Astrocyte of the hippocampus (primary cell): ENCODE measurements around the gene COX14.
"Not testable (repeated sequence)": the region's sequence is repeated elsewhere in the genome, so short reads cannot be mapped to it uniquely, and the experiment has no call there.

Experiments
- DNase-seq: peaks from one replicate; pipeline ENCODE4 v3.0.0; 2011; ENCODE audit warnings: low read depth, low spot score

Gene COX14

DNA sequence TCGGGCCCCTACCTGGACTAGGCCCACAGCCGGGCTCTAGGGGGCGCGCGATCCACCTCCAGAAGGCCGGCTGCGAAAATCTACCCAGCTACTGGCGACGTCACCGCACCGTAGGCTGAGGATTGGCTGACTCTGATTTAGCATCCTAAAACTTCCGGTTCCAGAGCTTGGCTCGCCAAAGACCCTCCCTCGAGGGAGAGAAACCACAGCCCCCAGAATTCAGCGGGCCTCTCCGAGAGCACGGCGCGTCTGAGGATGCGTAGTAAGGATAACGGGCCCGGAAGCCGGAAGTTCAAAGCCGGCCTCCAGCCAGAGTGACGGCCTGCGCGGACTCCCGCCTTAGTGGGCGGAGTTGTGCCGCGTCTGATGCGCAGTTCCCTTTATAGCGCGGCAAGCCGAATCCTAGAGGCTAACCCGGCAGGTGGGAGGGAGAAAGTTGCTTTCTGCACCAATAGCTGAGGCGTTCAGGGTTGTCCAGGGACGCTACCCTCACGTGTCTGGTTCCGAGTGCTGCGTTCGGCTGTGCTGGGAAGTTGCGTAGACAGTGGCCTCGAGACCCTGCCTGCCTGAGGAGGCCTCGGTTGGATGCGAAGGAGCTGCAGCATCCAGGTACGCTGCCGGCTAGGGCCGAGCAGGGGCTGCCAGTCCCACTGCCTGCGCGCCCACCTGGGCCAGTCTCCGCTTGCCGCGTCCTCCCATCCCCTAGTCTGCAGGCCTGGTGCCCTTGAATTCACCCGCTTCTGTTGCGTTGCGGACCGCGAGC lies at the start of gene COX14:
Gene COX14, plus strand, starts transcription at position 544 of the 763 bp plus-strand sequence. CDS start 7,808 bp downstream, outside the sequence.
- peak; percentile 100 for DNase-seq

DNA sequence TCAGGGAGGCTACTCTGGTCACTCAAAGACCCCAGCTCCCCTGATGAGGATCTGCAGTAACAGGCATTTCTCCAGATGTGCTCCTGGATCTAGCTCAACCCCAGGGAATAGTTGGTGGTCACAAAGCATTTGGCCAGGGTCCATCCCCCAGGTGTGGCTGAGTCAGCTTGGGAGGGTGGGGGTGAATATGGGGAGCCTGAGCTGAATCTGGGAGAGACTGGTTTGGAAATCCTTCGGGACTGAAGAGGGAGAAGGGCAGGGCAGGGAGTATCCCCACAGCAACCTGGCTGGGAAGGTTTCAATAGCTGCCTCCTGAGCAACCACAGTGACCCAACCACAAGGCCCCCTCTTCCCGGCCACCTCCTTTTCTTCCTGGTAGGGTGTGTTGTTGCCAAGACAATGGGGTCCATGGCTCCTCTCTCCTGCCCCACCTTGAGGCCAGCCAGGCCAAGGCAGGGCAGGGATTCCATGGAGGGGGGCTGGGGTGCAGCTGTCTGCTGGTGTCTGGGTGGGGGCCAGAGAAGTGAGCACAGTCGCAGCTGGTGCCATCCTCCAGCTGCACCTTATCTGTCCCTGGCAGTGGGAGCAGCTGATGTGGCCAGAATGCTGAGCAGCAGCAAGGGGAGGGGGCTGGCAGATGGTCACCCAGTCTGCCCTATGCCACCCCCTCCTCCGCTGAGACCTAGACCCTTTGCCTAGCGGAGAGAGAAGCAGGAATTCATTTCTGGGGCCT lies 49.1 kb upstream of the COX14 start:
- DNase-seq: no peak

DNA sequence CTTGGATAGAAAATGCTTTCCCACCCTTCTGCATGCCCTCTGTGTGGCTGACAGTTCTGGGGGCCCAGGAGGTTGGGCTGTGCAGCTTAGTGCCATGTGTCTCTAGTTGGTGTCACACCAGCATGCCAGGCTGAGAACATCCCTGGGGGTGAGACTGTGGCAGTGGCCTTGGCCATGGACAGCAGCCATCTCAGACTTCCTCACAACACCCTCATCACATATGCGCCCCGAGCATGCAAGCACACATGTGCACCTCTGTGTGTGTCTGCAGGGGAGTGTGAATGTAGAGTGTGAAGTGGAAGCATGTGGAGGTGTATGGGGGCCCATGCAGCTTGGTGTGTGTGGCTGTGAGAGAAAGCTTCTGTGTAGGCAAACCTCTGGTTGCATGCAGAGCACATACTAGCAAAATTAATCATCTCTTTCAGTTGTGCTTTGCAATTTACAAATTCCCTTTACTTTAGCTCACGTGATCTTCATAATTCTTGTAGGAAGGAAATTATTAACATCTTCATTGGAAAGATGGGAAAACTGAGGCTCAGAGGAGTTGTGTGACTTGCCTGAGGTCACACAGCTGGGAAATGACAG lies 46.2 kb upstream of the COX14 start:
- no peak for DNase-seq

DNA sequence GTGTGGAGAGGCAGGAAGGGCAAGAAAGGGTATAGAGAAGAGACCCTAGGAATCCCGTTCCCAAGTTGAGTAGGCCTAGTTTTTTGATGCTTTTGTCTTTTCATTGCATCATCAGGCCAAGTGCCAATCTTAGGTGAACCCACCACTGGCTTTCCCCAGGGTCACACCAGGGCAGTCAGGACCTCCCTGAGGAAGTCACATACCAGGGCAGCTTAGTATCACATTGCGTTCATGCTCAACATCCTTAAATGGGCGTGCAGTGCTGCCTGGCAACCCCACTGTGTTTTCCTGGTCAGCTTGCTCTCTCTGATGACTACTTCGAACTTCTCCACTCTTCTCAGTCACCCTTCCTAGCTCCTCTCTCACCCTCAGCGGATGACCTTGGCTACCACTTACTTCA lies 45.6 kb upstream of the COX14 start:
- DNase-seq: peak; percentile 88

DNA sequence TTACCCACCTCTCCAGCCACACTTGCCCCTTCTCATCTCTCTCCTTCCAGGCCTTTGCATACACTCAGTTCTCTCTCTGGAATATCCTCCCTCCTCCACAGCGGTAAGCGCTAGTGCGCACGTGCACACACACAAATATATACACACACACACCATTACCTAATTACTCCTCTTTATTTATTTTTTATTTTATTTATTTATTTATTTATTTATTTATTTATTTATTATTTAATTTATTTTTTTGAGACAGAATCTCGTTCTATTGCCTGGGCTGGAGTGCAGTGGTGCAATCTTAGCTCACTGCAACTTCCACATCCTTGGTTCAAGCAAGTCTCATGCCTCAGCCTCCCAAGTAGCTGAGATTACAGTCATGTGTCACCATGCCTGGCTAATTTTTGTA lies 43.0 kb upstream of the COX14 start:
- no peak for DNase-seq

DNA sequence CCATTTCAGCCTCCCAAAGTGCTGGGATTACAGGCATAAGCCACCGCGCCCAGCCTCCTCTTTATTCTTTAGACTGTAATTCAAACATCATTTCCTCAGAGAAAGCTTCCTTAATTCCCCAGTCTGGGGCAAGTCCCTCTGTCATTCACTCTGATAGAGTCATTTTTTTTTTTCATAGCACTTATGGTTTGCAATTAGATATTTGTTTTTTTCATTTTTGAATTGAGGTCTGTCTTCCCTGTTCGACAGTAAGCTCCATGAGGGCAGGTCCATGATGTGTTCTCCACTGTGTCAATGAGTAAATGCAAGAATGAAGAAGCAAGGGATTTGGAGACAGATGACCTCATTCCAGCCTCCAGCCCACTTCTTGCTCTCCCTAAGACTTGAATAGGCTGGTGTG lies 42.5 kb upstream of the COX14 start:
- DNase-seq: no peak

DNA sequence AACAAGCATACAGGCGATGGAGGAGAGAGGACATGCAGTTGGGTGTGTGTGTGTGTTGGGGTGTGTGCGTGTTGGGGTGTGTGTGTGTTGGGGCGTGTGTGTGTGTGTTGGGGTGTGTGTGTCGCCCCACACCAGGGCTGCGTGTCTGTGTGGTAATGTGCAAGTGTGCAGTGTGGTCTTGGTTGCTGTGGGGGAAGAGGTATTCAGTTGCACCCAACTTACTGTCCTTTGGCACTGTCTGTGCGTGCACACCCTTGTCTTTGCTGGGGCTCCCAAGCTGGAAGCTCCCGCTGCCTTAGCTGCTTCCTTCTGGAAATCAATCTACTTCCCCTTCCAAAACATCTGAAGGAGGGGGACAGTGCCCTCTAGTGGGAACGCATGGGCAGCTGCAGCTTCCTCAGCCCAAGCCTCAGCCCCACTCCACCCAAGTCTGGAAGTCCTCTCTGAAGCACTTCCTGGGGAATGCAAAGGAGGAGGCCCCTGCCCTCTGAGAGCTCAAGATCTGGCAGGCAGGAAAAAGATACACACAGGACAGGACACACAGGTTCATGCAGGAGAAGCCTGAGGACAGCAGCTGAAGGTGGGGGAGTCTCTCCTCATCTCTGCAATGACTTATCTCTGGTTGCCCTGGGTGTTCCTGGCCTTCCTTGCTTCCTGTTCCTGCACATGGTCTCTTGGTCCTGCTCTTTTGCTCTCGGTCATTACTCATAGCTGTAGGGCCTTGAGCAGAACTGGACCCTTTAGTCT lies 41.5 kb upstream of the COX14 start:
- DNase-seq: peak; percentile 90

DNA sequence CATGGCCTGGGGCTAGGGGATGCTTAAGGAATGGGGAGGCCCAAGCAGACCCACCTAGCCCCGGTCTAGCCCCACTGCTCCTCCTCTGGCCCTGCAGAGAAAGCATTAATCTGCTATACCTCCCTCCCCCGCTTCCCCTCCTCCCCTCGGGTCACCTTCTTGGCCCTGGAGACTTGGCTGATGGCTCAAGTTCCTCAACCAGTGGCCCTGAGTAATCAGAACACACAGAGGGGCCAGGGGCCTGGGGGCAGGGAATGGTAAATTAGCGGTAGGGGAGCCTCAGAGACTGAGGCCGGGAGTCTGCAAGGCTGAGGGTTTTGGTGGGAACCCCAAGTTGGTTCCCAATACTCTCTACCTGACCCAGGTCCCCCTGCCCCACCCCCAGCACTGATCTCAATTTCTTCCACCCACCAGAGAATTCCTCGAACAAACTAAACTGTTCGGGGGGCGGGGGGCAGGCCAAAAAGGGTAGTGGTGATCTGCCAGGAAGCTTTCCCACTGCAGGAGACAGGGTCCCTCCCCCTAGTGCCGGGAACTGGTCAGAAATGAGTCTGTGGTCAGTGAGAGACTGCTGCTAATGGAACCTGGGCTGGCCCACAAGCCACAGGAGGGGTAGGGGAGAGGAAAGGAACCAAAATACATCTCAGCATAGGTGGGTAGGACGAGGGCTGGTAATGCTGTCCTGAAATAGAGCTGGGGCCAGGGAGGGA lies 39.7 kb upstream of the COX14 start:
- peak; percentile 59 for DNase-seq

DNA sequence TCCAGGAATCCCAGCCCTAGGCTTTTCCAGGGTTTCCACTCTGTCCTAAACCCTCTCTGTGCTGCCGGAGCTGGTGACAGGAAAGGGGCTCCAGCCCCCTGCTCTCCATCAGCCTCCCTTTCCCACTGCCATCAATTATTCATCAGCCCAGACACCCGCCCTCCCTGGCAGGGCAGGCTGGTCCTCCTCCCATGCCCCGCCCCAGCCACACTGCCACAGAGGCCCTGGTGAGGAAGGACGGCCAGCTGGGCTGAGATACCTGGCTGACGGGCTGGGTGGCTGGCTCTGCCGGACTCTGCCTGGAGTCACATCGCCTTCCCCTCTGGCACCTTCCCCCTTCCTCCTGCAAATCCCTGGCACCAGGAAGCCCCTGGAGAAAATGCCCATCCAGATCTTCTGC lies 38.8 kb upstream of the COX14 start:
- no peak for DNase-seq

DNA sequence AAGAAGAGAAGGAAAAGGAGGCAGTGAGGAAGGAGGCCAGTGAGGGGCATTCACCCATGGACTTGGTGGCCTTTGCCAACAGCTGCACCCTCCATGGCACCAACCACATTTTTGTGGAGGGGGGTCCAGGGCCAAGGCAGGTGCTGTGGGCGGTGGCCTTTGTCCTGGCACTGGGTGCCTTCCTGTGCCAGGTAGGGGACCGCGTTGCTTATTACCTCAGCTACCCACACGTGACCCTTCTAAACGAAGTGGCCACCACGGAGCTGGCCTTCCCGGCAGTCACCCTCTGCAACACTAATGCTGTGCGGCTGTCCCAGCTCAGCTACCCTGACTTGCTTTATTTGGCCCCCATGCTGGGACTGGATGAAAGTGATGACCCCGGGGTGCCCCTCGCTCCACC lies 38.3 kb upstream of the COX14 start:
- no peak for DNase-seq

DNA sequence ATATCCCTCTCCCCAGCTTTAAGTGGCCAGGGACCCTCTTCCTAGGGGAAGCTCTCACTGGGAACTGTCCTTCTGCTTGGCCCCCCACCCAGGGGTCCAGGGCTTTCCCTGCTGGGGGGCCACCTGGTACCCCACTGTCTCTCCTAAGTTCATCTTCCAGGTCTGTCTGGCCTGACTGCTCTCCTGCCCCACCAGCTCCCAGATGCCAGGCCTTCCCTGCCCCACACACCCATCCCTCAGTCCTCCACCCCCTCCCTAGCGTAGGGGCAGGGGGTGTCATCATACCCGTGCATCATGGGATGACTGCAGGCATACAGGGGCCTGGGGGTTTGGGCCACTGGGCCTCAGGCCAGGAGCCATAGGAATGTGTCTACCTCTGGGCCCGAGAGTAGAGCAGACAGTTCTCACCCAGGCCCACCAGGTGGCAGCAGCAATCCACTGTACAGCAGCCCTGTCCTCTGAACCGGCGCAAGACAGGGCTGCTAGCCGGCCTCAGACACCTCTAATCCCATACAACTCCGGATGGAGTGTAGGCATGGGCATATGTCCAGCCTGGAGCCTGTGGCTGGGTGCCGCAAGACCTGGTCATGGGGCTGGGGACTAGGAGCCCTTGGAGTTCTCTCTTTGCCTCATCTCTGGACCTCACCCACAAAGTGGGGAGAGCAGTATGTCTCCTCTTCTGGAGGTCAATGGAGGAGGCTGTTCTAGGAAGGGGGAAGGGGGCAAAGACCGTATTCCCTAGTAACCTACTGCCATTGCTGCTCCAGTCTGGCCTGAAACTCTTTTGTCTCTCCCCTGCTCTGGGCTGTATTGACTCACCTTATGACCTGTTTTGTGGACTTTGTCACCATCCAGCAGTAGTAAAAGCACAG lies 36.9 kb upstream of the COX14 start:
- DNase-seq: peak; percentile 95

DNA sequence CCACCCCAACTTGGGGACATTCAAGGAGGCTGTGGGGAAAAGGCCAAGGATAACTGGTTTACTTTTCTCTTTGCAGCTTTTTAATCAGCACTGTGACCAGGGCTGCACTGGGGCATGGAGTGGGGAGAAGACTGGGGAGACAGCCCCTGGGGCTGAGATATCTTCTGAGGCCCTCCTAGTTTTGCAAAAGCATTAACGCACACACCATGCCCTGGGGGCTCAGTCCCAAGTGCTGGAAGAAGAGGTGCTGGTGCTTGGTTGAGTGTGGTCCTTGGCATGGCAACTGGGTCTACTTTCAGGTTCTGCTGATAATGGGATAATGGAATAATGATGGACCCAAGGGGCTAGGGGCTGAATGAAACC lies 36.2 kb upstream of the COX14 start:
- DNase-seq: no peak

DNA sequence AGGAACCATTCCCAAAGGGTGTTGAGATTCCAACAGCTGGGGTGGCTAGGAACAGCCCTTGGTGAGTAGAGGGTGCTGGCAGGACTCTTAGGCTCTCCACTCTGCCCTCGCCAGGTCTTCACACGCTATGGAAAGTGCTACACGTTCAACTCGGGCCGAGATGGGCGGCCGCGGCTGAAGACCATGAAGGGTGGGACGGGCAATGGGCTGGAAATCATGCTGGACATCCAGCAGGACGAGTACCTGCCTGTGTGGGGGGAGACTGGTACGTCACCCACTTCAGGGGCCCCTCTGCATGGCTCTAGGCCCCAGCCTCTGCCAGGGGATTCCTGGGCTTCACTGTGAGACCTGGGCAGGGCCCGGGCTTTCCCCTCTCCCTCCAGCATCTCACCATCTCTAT lies 34.9 kb upstream of the COX14 start:
- no peak for DNase-seq

DNA sequence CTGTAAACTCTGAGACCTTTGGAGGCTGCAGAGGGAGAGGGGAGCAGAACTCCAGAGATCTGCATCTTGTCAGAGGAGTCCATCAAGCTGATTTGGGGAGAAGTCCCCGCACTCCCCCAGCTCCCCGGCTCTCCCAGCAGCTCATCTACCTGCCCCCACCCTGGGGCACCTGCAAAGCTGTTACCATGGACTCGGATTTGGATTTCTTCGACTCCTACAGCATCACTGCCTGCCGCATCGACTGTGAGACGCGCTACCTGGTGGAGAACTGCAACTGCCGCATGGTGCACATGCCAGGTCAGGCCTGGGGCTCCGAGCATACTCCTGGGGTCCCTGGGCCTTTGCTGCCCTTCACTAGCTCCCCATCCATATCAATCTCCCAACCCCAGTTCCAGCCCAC lies 33.8 kb upstream of the COX14 start:
- no peak for DNase-seq

DNA sequence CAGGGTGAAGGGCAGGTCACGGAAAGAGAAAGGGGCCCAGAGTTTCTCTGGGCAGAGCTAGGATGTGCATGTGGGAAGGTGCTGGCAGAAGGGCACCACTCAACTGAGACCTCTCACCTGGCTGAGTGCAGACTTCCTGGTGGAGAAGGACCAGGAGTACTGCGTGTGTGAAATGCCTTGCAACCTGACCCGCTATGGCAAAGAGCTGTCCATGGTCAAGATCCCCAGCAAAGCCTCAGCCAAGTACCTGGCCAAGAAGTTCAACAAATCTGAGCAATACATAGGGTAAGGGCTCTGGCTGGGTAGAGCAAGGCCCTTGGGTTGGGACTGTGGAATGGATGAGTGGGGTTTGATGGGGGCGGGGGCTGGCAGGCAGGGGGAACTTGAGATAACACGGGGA lies 32.3 kb upstream of the COX14 start:
- DNase-seq: no peak

DNA sequence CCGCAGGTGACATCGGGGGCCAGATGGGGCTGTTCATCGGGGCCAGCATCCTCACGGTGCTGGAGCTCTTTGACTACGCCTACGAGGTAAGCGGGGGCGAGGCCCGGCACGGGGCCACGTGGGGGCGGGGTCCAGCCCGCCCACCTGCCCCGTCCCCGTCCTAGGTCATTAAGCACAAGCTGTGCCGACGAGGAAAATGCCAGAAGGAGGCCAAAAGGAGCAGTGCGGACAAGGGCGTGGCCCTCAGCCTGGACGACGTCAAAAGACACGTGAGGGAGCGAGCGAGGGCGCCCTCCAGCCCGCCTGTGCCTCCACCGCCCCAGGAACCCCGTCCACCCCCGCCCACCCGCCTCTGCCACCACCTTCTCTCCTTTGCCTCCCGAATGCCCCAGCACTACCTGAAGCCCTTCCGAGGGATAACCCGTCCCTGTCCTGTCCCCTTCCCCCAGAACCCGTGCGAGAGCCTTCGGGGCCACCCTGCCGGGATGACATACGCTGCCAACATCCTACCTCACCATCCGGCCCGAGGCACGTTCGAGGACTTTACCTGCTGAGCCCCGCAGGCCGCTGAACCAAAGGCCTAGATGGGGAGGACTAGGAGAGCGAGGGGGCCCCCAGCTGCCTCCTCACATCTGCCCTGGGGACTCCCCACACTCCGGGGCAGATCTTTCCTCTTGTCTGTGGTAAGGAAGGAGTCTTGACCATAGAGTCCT lies 30.8 kb upstream of the COX14 start:
- no peak for DNase-seq

DNA sequence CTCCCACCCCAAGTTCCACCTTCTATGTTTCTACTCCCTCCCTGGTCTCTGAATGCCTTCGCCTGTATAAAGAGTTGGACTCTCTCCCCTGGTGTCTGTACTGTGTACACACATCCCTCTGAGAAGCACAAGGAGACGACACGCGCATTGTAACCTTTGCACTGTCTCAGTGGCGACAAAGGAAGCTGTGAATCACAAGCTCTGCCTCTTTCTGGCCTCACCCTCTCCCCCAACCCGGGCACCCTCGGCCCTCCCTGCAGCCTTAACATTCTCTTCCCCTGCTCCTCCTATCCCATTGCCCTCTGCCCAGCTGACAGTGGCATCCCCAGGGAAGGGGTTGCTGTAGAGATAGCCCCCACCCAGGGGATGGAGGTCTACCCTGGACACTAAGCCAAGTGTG lies 29.4 kb upstream of the COX14 start:
- no peak for DNase-seq

DNA sequence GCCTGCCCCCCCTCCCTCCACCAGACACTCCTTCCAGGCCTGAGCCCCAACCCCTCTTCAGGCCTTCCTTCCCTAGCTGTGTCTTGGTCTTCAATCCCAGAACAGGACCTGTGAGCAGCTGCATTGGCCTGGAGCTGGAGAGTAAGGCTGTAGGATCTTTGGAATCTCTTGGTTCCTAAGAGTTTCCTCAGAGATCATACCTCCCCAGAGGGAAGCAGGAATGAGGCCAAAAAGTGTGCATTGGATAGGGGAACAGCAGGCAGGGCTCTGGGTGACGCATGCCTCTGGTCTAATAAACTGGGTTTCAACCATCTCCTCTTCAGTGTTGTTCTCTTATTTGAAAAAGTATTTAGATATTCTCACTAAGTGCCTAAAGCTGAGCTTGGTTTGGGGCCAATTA lies 28.7 kb upstream of the COX14 start:
- DNase-seq: no peak

DNA sequence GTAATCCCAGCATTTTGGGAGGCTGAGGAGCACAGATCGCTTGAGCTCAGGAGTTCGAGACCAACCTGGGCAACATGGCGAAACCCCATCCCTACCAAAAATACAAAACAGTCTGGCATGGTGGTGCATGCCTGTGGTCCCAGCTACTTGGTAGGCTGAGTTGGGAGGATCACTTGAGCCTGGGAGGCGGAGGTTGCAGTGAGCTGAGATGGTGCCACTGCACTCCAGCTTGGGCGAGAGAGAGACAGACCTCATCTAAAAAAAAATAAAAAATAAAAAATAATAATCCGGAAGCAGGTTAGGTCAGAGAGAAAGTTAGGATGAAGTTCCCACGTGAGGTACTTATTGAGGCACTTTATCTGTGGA lies 27.6 kb upstream of the COX14 start:
- not testable (repeated sequence) for DNase-seq
